H9 (cell line): ENCODE results near the gene ANGPTL5. TPM values are rescaled to one million over a fixed set of nuclear protein-coding genes. Genes with fewer than 3 reads are reported as not detected.

Source experiments
- DNase-seq: peaks from one replicate; pipeline ENCODE4 v3.0.0-alpha.2; 2017
- H2AFZ ChIP-seq: one replicate; pipeline ENCODE4 v1.6.1; 2013; ENCODE audit warnings: mild to moderate bottlenecking, low read length, control low read depth, moderate library complexity
- H2AK5ac ChIP-seq: 2 replicates; pipeline ENCODE4 v1.6.1; 2013; ENCODE audit warnings: low read length, control low read depth, mixed read lengths; ENCODE audit not compliant: insufficient read length
- H2BK120ac ChIP-seq: one replicate; pipeline ENCODE4 v1.6.1; 2013; ENCODE audit warnings: low read depth, mild to moderate bottlenecking, low read length, control low read depth, inconsistent platforms; ENCODE audit not compliant: poor library complexity, severe bottlenecking
- H2BK12ac ChIP-seq: 2 replicates; pipeline ENCODE4 v1.6.1; 2013; ENCODE audit warnings: low read length, control low read depth, mixed read lengths, low read depth; ENCODE audit not compliant: insufficient read length
- H2BK15ac ChIP-seq: 2 replicates; pipeline ENCODE4 v1.6.1; 2013; ENCODE audit warnings: low read depth, low read length, control low read depth
- H2BK20ac ChIP-seq: one replicate; pipeline ENCODE4 v1.6.1; 2013; ENCODE audit warnings: low read depth, mild to moderate bottlenecking, low read length, control low read depth, inconsistent platforms; ENCODE audit not compliant: poor library complexity, severe bottlenecking
- H2BK5ac ChIP-seq: 2 replicates; pipeline ENCODE4 v1.6.1; 2013; ENCODE audit warnings: low read length, control low read depth, mixed read lengths; ENCODE audit not compliant: insufficient read length
- H3K14ac ChIP-seq: 2 replicates; pipeline ENCODE4 v1.6.1; 2013; ENCODE audit warnings: low read length, control low read depth; ENCODE audit not compliant: insufficient read depth
- H3K18ac ChIP-seq: 2 replicates; pipeline ENCODE4 v1.6.1; 2013; ENCODE audit warnings: low read depth, mild to moderate bottlenecking, mixed read lengths, low read length, control low read depth; ENCODE audit not compliant: insufficient read length
- H3K23ac ChIP-seq: 2 replicates; pipeline ENCODE4 v1.6.1; 2013; ENCODE audit warnings: low read length, control low read depth, mixed read lengths, low read depth; ENCODE audit not compliant: insufficient read length
- H3K23me2 ChIP-seq: 2 replicates; pipeline ENCODE4 v1.6.1; 2013; ENCODE audit warnings: low read depth, mild to moderate bottlenecking, mixed read lengths, low read length, control low read depth; ENCODE audit not compliant: insufficient read length, poor library complexity, severe bottlenecking
- H3K27ac ChIP-seq: 2 replicates; pipeline ENCODE4 v1.5.1; 2013; ENCODE audit warnings: low read length, control low read depth, mixed read lengths, low read depth; ENCODE audit not compliant: insufficient read length
- H3K27me3 ChIP-seq: 2 replicates; pipeline ENCODE4 v1.6.1; 2013; ENCODE audit warnings: low read length, control low read depth, inconsistent platforms; ENCODE audit not compliant: insufficient read depth
- H3K4ac ChIP-seq: 2 replicates; pipeline ENCODE4 v1.6.1; 2013; ENCODE audit warnings: low read depth, mild to moderate bottlenecking, control low read depth, inconsistent platforms, low read length, moderate library complexity
- H3K4me1 ChIP-seq: 2 replicates; pipeline ENCODE4 v1.6.1; 2013; ENCODE audit warnings: low read length, control low read depth, inconsistent platforms; ENCODE audit not compliant: insufficient read depth
- H3K4me2 ChIP-seq: 2 replicates; pipeline ENCODE4 v1.6.1; 2013; ENCODE audit warnings: low read length, control low read depth, mixed read lengths; ENCODE audit not compliant: insufficient read length, insufficient read depth
- H3K56ac ChIP-seq: 2 replicates; pipeline ENCODE4 v1.6.1; 2013; ENCODE audit warnings: low read depth, mild to moderate bottlenecking, mixed read lengths, low read length, control low read depth; ENCODE audit not compliant: insufficient read length
- H3K79me1 ChIP-seq: 2 replicates; pipeline ENCODE4 v1.6.1; 2013; ENCODE audit warnings: low read depth, mild to moderate bottlenecking, moderate library complexity, low read length, control low read depth, inconsistent platforms; ENCODE audit not compliant: insufficient read depth, poor library complexity, severe bottlenecking
- H3K79me2 ChIP-seq: 2 replicates; pipeline ENCODE4 v1.6.1; 2013; ENCODE audit warnings: low read length, control low read depth, inconsistent platforms; ENCODE audit not compliant: insufficient read depth
- H3K9ac ChIP-seq: 2 replicates; pipeline ENCODE4 v1.6.1; 2013; ENCODE audit warnings: low read length, control low read depth, mixed read lengths; ENCODE audit not compliant: insufficient read length; ENCODE audit errors: extremely low read depth
- H3K9me3 ChIP-seq: one replicate; pipeline ENCODE4 v1.6.1; 2013; ENCODE audit warnings: low read depth, low read length, inconsistent platforms; ENCODE audit not compliant: control insufficient read depth
- H3T11ph ChIP-seq: one replicate; pipeline ENCODE4 v1.6.1; 2013; ENCODE audit warnings: mild to moderate bottlenecking, low read length, control low read depth, inconsistent platforms
- H4K20me1 ChIP-seq: one replicate; pipeline ENCODE4 v1.6.1; 2013; ENCODE audit not compliant: control insufficient read depth, insufficient read length, insufficient read depth
- H4K5ac ChIP-seq: 2 replicates; pipeline ENCODE4 v1.6.1; 2013; ENCODE audit warnings: low read depth, mild to moderate bottlenecking, mixed read lengths, low read length, control low read depth; ENCODE audit not compliant: insufficient read length
- H4K8ac ChIP-seq: replicated peaks from 2 replicates; pipeline ENCODE4 v1.6.1; 2013; ENCODE audit warnings: low read length, control low read depth, mixed read lengths, low read depth; ENCODE audit not compliant: insufficient read length
- H4K91ac ChIP-seq: 2 replicates; pipeline ENCODE4 v1.6.1; 2013; ENCODE audit warnings: low read depth, mild to moderate bottlenecking, moderate library complexity, mixed read lengths, low read length, control low read depth; ENCODE audit not compliant: insufficient read length
- H3K27ac Mint-ChIP-seq, 3 experiments: 2 replicates in 2 of 3; 3 replicates in 1 of 3; pipeline ENCODE4 v1.8.0; 2020 to 2021; ENCODE audit warnings: mixed read lengths in 3 of 3, mild to moderate bottlenecking in 1 of 3, moderate library complexity in 1 of 3
- H3K27me3 Mint-ChIP-seq: 2 replicates; pipeline ENCODE4 v1.8.0; 2021; ENCODE audit warnings: low read depth, mild to moderate bottlenecking, moderate library complexity, mixed read lengths
- H3K36me3 Mint-ChIP-seq, 3 experiments: 2 replicates in 2 of 3; 3 replicates in 1 of 3; pipeline ENCODE4 v1.8.0; 2020 to 2021; ENCODE audit warnings: low read depth in 3 of 3, mixed read lengths in 3 of 3; ENCODE audit not compliant: insufficient read depth in 1 of 3
- H3K4me1 Mint-ChIP-seq, 2 experiments: 2 replicates each; pipeline ENCODE4 v1.8.0; 2020; ENCODE audit warnings: mixed read lengths in 2 of 2
- H3K4me3 Mint-ChIP-seq, 2 experiments: 2 replicates in 1 of 2; 3 replicates in 1 of 2; pipeline ENCODE4 v1.8.0; 2020 to 2021; ENCODE audit warnings: mild to moderate bottlenecking in 2 of 2, mixed read lengths in 2 of 2, moderate library complexity in 1 of 2
- H3K9me3 Mint-ChIP-seq, 2 experiments: 2 replicates in 1 of 2; 3 replicates in 1 of 2; pipeline ENCODE4 v1.8.0; 2020; ENCODE audit warnings: mild to moderate bottlenecking in 2 of 2, mixed read lengths in 2 of 2, moderate library complexity in 1 of 2
- CTCF ChIP-seq: fragments of 200-600 bp; sonication (generic); conservative IDR thresholded peaks from 3 replicates; pipeline ENCODE4 v1.8.0; 2021; ENCODE audit warnings: antibody characterized with exemption, mild to moderate bottlenecking
- WGBS: extraction: QIAGEN DNeasy Blood & Tissue Kit; methylation state at CpG from one replicate; pipeline ENCODE4 v1.1.7; 2013; ENCODE audit warnings: missing lambda C conversion rate, low lambda C conversion rate, mixed read lengths; ENCODE audit not compliant: insufficient read length; ENCODE audit errors: extremely low coverage; 5-methylcytosine and 5-hydroxymethylcytosine counted together
- total RNA-seq: library from RNA; stranded (reverse); gene quantifications from 2 replicates; pipeline ENCODE4 v1.2.1, GENCODE V29; 2021

The ANGPTL5 gene
- total RNA-seq, 1 experiment from 2014 or later: not detected

GRCh38 chr11:101909087-101909486 lies 7.2 kb downstream of the ANGPTL5 start:
- H3K23me2 ChIP-seq: no peaks in the 10 kb centered on the region
- Mint-ChIP-seq H3K27ac (no peak overlapping the region; a peak in 1 of 7 replicates), H3K9me3 (no peaks in the 10 kb centered on the region), H3K27me3 (no peaks in the 10 kb centered on the region), H3K4me3 (no peak overlapping the region), H3K36me3 (no peaks in the 10 kb centered on the region), H3K4me1 (peaks cover under 1 to 3% of the 10 kb centered on the region in 2 experiments; a peak in 3 of 4 replicates)
- H3K4ac ChIP-seq: no peak overlapping the region
- H3K56ac ChIP-seq: no peak overlapping the region
- no peak overlapping the region for H2AK5ac ChIP-seq
- no peaks in the 10 kb centered on the region for H3K4me1 ChIP-seq
- no peak overlapping the region for H4K91ac ChIP-seq
- H2BK15ac ChIP-seq: no peak overlapping the region
- no peak overlapping the region for H3K9ac ChIP-seq
- no peaks in the 10 kb centered on the region for H3K79me2 ChIP-seq
- H2BK12ac ChIP-seq: no peak overlapping the region
- no peak overlapping the region for H3K14ac ChIP-seq
- no CpG with 5 or more reads among the region's 2 CpGs for WGBS
- H3K23ac ChIP-seq: no peak overlapping the region
- no peak overlapping the region for H4K8ac ChIP-seq
- H3T11ph ChIP-seq: no peak overlapping the region
- H4K5ac ChIP-seq: no peak overlapping the region
- H3K4me2 ChIP-seq: no peak overlapping the region
- no peak overlapping the region for H2BK20ac ChIP-seq
- no peaks in the 10 kb centered on the region for H3K9me3 ChIP-seq
- no peaks in the 10 kb centered on the region for H3K27me3 ChIP-seq
- no peak overlapping the region for H3K18ac ChIP-seq
- H3K27ac ChIP-seq: no peak overlapping the region
- no peak overlapping the region for H2BK120ac ChIP-seq
- no peak overlapping the region for H2AFZ ChIP-seq
- TF ChIP-seq CTCF: no peak
- DNase-seq: no peak
- no peaks in the 10 kb centered on the region for H4K20me1 ChIP-seq
- H2BK5ac ChIP-seq: no peak overlapping the region
- no peaks in the 10 kb centered on the region for H3K79me1 ChIP-seq
